HG02763 (cell line): Measurements from ENCODE around the gene HERC2.

ENCODE experiments used
- ATAC-seq: cut with Tn5 transposase; IDR thresholded peaks from one replicate; pipeline ENCODE4 v1.9.1; 2021; ENCODE audit warnings: mild to moderate bottlenecking, moderate library complexity; ENCODE audit not compliant: unreplicated experiment

HERC2 gene

GRCh38 chr15:28099555-28100140 is 222.3 kb downstream of the HERC2 start:
- ATAC-seq: no peak

GRCh38 chr15:28098766-28099554 is 223.0 kb downstream of the HERC2 start, which contains the start of gene OCA2:
OCA2 (minus strand) TSS chr15:28099315; CDS start chr15:28081874, 17,441 bp downstream.
- ATAC-seq: no peak

GRCh38 chr15:28098360-28098765 is 223.6 kb downstream of the HERC2 start:
- ATAC-seq: no peak

GRCh38 chr15:28097656-28098359 is 224.2 kb downstream of the HERC2 start:
- ATAC-seq: no peak

GRCh38 chr15:28096670-28097431 is 225.1 kb downstream of the HERC2 start:
- ATAC-seq: no peak

- peak; percentile 1 for ATAC-seq
These were observed 225.6 kb downstream of the HERC2 start for GRCh38 chr15:28096411-28096669.

- ATAC-seq: no peak
These were observed 227.1 kb downstream of the HERC2 start for GRCh38 chr15:28094732-28095521.

- no peak for ATAC-seq
These were observed 228.0 kb downstream of the HERC2 start for GRCh38 chr15:28093752-28094535.

- no peak for ATAC-seq
These were observed 230.7 kb downstream of the HERC2 start for GRCh38 chr15:28091313-28091712.

GRCh38 chr15:28086175-28086703 is 235.7 kb downstream of the HERC2 start:
- peak; percentile 94 for ATAC-seq

GRCh38 chr15:28085489-28086174 is 236.3 kb downstream of the HERC2 start:
- ATAC-seq: no peak

- ATAC-seq: no peak
These were observed 237.4 kb downstream of the HERC2 start for GRCh38 chr15:28084547-28084946.

GRCh38 chr15:28082891-28083684 is 238.9 kb downstream of the HERC2 start:
- ATAC-seq: no peak

- no peak for ATAC-seq
These were observed 240.4 kb downstream of the HERC2 start for GRCh38 chr15:28081594-28081993.

GRCh38 chr15:28080386-28080785 is 241.6 kb downstream of the HERC2 start:
- no peak for ATAC-seq

- ATAC-seq: no peak
These were observed 242.5 kb downstream of the HERC2 start for GRCh38 chr15:28079313-28079969.

- ATAC-seq: no peak
These were observed 243.7 kb downstream of the HERC2 start for GRCh38 chr15:28078191-28078719.
